ENCODE data around the gene CPED1. TPM values are rescaled to one million over a fixed set of nuclear protein-coding genes. Genes with fewer than 3 reads are reported as not detected.
A peak's percentile ranks its signal among the peaks of the same experiment; 100 is the strongest.

CPED1 gene
- total and polyA plus RNA-seq, 9 donors, result 6.6 to 26.6 (median 10.8) TPM

DNA sequence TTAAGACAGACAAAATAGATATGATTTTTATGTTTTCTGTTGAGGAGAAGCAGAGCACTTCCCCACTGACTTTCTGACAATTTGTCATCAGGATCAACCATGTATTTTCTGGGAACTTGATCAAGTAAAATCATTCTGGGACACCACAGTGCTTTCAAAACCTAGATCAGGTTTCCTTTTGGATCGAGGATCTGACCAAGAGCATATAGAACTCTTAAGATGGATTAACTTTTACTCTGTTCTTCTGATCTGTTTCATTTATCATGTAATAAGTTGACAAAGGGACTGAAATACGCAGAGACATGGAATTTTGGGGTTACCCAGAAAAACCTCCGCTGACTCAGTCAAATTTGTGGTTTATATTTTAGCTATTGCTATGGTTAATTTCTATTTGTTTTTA lies 204.3 kb downstream of the CPED1 start:
- H3K36me3 ChIP-seq (ENCODE audit: control insufficient read depth, insufficient read depth, low read length), result no peaks in the 10 kb centered on the region
- no peaks in the 10 kb centered on the region for H3K4me1 ChIP-seq (ENCODE audit: control insufficient read depth, insufficient read depth, low read length)
- no peaks in the 10 kb centered on the region for H3K9me3 ChIP-seq (replicated peaks; ENCODE audit: control insufficient read depth, low read depth, low read length)
- WGBS (ENCODE audit: insufficient coverage), result no CpG with 5 or more reads among the region's 3 CpGs
- no peak overlapping the region for H3K4me3 ChIP-seq (ENCODE audit: low read length)
- H3K27ac ChIP-seq (ENCODE audit: low read length), result no peak overlapping the region
- no peak for DNase-seq
- no peaks in the 10 kb centered on the region for H3K27me3 ChIP-seq (ENCODE audit: control insufficient read depth, insufficient read depth, low read length)

DNA sequence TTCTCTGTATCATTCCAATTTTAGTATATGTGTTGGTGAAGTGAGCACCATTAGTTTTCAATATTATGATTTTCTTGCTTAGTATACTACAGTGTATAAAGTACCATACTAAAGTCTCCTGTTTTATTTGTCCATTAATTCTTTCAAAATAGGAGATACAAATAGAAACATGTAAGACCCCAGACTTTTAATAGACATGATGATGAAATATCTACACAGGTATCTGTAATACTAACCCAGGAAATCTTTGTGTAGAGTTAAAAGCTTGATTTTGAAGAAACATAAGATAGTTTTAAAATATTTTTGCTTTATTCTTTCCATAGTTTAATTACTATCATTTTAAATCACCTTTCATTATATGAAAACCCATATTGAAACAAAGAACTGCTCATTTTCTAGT lies 206.5 kb downstream of the CPED1 start:
- Histone ChIP-seq H3K36me3 (ENCODE audit: control insufficient read depth, insufficient read depth, low read length) (no peaks in the 10 kb centered on the region), H3K4me3 (ENCODE audit: low read length) (no peak overlapping the region), H3K27me3 (ENCODE audit: control insufficient read depth, insufficient read depth, low read length) (no peaks in the 10 kb centered on the region), H3K4me1 (ENCODE audit: control insufficient read depth, insufficient read depth, low read length) (no peaks in the 10 kb centered on the region), H3K27ac (ENCODE audit: low read length) (no peak overlapping the region), H3K9me3 (replicated peaks; ENCODE audit: control insufficient read depth, low read depth, low read length) (no peaks in the 10 kb centered on the region)
- no peak for DNase-seq

DNA sequence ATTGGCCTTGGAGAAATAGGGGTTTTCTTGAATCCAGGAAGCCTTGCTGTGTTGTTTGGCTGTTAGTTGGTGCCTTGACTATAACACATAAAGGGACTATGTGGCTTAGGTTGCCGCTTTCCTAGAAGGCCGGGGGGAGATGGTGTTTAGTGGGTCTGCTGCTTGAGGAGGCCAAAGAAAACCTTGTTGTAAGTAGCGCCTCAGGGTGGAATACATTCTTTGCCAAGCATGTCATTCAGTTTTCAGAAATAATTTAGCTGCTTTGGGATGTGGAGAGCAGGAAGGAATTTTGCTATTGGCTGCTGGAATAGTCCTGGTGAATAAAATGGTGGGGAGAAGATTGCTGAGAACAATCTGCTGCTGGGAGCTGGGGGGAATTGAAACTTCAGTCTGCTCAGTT lies 207.4 kb downstream of the CPED1 start:
- Histone ChIP-seq H3K9me3 (replicated peaks; ENCODE audit: control insufficient read depth, low read depth, low read length) (no peaks in the 10 kb centered on the region), H3K4me3 (ENCODE audit: low read length) (no peak overlapping the region), H3K36me3 (ENCODE audit: control insufficient read depth, insufficient read depth, low read length) (no peaks in the 10 kb centered on the region), H3K27ac (ENCODE audit: low read length) (no peak overlapping the region), H3K4me1 (ENCODE audit: control insufficient read depth, insufficient read depth, low read length) (no peaks in the 10 kb centered on the region), H3K27me3 (ENCODE audit: control insufficient read depth, insufficient read depth, low read length) (no peaks in the 10 kb centered on the region)
- peak; percentile 43 for DNase-seq
- WGBS (ENCODE audit: insufficient coverage), result 47% methylated on average over 3 of the region's 3 CpGs

DNA sequence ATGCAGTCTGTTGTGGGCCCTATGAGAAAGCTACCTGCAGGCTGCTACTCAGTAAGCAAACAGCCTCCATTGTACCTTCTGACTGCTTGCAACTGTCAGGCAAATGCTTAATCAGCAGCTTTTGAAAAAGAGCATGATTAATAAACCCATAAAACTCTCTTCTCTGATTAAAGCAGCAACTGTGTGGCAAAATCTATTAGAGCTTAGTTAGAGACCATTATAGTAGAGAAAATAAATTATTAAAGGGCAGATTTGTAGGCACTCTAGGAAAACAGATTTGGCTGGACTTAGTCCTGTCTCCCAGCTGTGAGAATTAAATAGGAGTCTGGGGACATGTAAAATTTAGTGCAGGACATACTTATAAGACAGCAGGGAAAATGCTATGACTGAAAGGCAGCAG lies 207.8 kb downstream of the CPED1 start:
- peak; percentile 56 for DNase-seq
- Histone ChIP-seq H3K27me3 (ENCODE audit: control insufficient read depth, insufficient read depth, low read length) (no peaks in the 10 kb centered on the region), H3K36me3 (ENCODE audit: control insufficient read depth, insufficient read depth, low read length) (no peaks in the 10 kb centered on the region), H3K9me3 (replicated peaks; ENCODE audit: control insufficient read depth, low read depth, low read length) (no peaks in the 10 kb centered on the region), H3K27ac (ENCODE audit: low read length) (no peak overlapping the region), H3K4me1 (ENCODE audit: control insufficient read depth, insufficient read depth, low read length) (no peaks in the 10 kb centered on the region), H3K4me3 (ENCODE audit: low read length) (no peak overlapping the region)

DNA sequence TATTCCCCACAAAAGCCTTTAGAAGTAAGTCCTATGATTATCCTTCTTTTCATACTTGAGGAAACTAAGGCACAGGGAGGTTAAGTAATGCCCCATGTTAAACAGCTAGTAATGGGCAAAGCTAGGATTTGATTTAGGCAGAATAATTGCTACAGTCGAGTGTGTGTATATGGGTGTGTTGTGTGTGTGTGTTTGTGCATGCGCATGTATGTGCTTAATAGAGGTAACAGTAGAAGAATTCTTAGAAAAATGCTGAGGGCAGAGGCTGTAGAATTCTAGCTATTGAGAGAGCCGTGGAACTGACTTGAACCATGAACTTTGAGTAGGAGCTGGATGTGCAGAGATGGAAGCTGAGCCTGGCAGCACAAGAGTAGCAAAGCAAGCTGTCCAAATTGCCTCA lies 208.9 kb downstream of the CPED1 start:
- H3K4me1 ChIP-seq (ENCODE audit: control insufficient read depth, insufficient read depth, low read length), result no peaks in the 10 kb centered on the region
- H3K27me3 ChIP-seq (ENCODE audit: control insufficient read depth, insufficient read depth, low read length), result no peaks in the 10 kb centered on the region
- H3K36me3 ChIP-seq (ENCODE audit: control insufficient read depth, insufficient read depth, low read length), result no peaks in the 10 kb centered on the region
- 91% methylated on average over 3 of the region's 3 CpGs for WGBS (ENCODE audit: insufficient coverage)
- no peak overlapping the region for H3K4me3 ChIP-seq (ENCODE audit: low read length)
- no peak for DNase-seq
- no peaks in the 10 kb centered on the region for H3K9me3 ChIP-seq (replicated peaks; ENCODE audit: control insufficient read depth, low read depth, low read length)
- no peak overlapping the region for H3K27ac ChIP-seq (ENCODE audit: low read length)

DNA sequence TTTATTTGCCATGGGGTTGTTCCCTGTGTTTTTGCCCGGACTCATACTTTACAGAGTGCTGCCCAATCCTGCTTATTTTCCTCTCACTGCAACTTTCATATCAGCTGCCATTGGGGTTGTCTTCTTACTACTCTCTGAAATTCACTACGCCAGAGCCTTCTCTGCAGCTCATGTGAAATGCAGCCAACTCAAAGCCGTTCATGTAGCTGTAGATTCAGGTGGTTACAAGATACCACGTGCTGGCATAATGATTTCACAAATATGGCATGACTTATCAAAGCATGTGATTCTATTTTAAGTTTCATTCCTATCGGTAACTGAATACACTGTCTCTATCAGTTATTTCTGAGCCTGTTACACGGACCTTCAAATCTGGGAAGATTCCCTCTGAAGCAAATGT lies 210.0 kb downstream of the CPED1 start:
- H3K27me3 ChIP-seq (ENCODE audit: control insufficient read depth, insufficient read depth, low read length), result no peaks in the 10 kb centered on the region
- H3K4me3 ChIP-seq (ENCODE audit: low read length), result no peak overlapping the region
- no peaks in the 10 kb centered on the region for H3K36me3 ChIP-seq (ENCODE audit: control insufficient read depth, insufficient read depth, low read length)
- no peaks in the 10 kb centered on the region for H3K9me3 ChIP-seq (replicated peaks; ENCODE audit: control insufficient read depth, low read depth, low read length)
- H3K27ac ChIP-seq (ENCODE audit: low read length), result no peak overlapping the region
- DNase-seq, result no peak
- no peaks in the 10 kb centered on the region for H3K4me1 ChIP-seq (ENCODE audit: control insufficient read depth, insufficient read depth, low read length)
- WGBS (ENCODE audit: insufficient coverage), result 88% methylated on average over 1 of the region's 6 CpGs

DNA sequence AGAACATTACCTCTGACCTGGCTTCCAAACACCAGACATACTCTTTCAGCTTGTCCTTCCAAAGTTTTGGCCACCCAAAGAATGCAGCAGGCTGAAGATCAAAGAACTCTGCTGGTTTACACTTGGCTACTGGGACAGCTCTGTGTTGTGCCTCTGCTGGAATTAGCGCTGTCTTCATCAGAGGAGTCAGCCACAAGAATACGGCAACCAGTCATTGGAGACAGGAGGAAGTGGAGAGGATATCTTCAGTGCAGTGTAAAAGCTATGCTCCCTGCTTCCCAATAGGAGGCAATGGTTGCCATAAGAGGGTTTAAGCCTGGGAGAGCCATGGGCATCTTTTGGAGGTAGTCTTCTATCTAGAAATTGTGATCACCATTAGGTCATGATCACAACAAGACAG lies 213.6 kb downstream of the CPED1 start:
- H3K4me1 ChIP-seq (ENCODE audit: control insufficient read depth, insufficient read depth, low read length), result no peaks in the 10 kb centered on the region
- H3K36me3 ChIP-seq (ENCODE audit: control insufficient read depth, insufficient read depth, low read length), result no peaks in the 10 kb centered on the region
- no peak for DNase-seq
- H3K9me3 ChIP-seq (replicated peaks; ENCODE audit: control insufficient read depth, low read depth, low read length), result no peaks in the 10 kb centered on the region
- H3K27me3 ChIP-seq (ENCODE audit: control insufficient read depth, insufficient read depth, low read length), result no peaks in the 10 kb centered on the region
- H3K27ac ChIP-seq (ENCODE audit: low read length), result no peak overlapping the region
- no peak overlapping the region for H3K4me3 ChIP-seq (ENCODE audit: low read length)
- WGBS (ENCODE audit: insufficient coverage), result 100% methylated on average over 1 of the region's 2 CpGs

DNA sequence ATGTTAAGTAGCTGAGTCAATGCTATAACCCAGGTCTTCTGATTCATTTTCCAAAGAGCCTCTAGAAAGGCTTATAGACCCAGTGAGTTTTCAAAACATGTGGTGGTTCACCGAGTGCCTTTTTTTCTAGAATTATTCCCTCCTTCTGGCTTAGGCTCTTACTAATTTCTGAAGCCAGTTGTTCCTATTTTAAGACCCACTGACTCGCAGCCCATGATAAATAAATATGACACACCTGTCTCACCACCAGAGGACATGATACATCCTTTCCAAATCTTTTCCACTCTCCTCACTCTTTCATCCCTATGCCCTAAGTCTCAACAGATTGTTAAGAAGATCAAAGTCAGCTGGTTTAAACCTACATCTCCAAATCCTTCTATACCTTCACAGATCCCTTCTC lies 214.3 kb downstream of the CPED1 start:
- no peaks in the 10 kb centered on the region for H3K27me3 ChIP-seq (ENCODE audit: control insufficient read depth, insufficient read depth, low read length)
- no peak overlapping the region for H3K27ac ChIP-seq (ENCODE audit: low read length)
- H3K4me3 ChIP-seq (ENCODE audit: low read length), result no peak overlapping the region
- H3K4me1 ChIP-seq (ENCODE audit: control insufficient read depth, insufficient read depth, low read length), result no peaks in the 10 kb centered on the region
- H3K9me3 ChIP-seq (replicated peaks; ENCODE audit: control insufficient read depth, low read depth, low read length), result no peaks in the 10 kb centered on the region
- H3K36me3 ChIP-seq (ENCODE audit: control insufficient read depth, insufficient read depth, low read length), result no peaks in the 10 kb centered on the region
- WGBS (ENCODE audit: insufficient coverage), result 79% methylated on average over 2 of the region's 2 CpGs
- no peak for DNase-seq

DNA sequence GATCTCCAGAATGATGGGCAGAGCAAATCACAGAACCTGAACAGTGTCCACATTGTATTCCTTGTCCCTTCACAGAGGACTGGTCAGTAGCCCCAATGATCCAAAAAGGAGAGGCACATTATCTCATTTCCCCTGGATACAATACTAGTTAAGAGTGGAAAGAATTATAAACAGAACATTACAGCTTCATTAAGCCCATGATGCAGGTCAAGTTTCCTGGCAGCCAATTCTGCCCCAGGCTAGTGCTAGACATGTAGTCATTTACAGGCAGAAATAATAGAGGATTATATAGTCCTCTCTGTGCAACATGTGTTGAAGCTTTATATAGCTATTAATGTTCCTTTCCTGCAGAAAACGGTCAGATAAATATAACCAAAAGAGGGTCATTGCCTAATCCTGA lies 216.0 kb downstream of the CPED1 start:
- DNase-seq, result peak; percentile 59
- no peaks in the 10 kb centered on the region for H3K4me1 ChIP-seq (ENCODE audit: control insufficient read depth, insufficient read depth, low read length)
- WGBS (ENCODE audit: insufficient coverage), result no CpG with 5 or more reads among the region's 1 CpG

DNA sequence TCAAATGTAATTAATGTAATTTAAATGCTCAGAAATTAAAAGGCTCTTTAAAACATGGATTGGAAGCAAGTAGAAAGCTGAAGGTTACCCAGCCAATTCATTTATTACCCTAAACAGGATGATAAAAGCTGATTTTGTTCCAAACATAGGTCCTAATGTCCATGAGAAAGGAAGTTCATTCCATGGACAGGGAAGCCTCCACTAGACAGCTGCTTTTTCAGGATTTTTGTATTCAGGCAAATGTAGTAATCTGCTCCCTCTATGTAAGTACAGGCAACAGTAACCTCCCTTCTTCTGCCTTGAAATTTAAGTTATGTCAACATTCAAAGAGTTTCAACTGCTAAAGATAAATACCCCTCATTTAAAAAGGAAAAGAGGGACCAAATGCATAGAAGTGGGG lies 217.3 kb downstream of the CPED1 start:
- no peak overlapping the region for H3K27ac ChIP-seq (ENCODE audit: low read length)
- no peaks in the 10 kb centered on the region for H3K36me3 ChIP-seq (ENCODE audit: control insufficient read depth, insufficient read depth, low read length)
- H3K4me3 ChIP-seq (ENCODE audit: low read length), result no peak overlapping the region
- H3K27me3 ChIP-seq (ENCODE audit: control insufficient read depth, insufficient read depth, low read length), result no peaks in the 10 kb centered on the region
- H3K4me1 ChIP-seq (ENCODE audit: control insufficient read depth, insufficient read depth, low read length), result no peaks in the 10 kb centered on the region
- H3K9me3 ChIP-seq (replicated peaks; ENCODE audit: control insufficient read depth, low read depth, low read length), result no peaks in the 10 kb centered on the region
- DNase-seq, result no peak

More for the DNA sequence above, 216.0 kb downstream of the CPED1 start:
- no peaks in the 10 kb centered on the region for H3K36me3 ChIP-seq (ENCODE audit: control insufficient read depth, insufficient read depth, low read length)
- no peaks in the 10 kb centered on the region for H3K9me3 ChIP-seq (replicated peaks; ENCODE audit: control insufficient read depth, low read depth, low read length)
- H3K4me3 ChIP-seq (ENCODE audit: low read length), result no peak overlapping the region
- no peak overlapping the region for H3K27ac ChIP-seq (ENCODE audit: low read length)
- no peaks in the 10 kb centered on the region for H3K27me3 ChIP-seq (ENCODE audit: control insufficient read depth, insufficient read depth, low read length)

DNA sequence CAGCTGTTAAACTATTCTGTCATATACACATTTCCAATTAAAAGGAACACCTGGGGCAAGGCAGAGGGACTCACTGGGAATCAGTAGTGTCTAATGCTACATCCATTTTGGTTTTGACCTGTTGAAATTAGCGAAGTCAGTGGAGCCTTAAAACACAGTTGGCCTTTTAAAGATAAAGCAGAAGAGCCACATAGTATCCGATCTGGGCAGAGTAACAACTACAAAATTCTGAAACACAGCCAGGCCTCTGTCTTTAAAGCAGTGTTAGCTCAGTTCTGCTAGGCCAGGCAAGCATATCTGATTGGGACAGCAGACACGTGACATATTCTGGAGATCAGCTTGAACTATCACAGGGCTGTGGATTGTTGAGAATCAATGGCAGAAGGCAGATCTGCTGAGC lies 222.7 kb downstream of the CPED1 start:
- no peaks in the 10 kb centered on the region for H3K9me3 ChIP-seq (replicated peaks; ENCODE audit: control insufficient read depth, low read depth, low read length)
- peak; percentile 16 for DNase-seq
- no peaks in the 10 kb centered on the region for H3K36me3 ChIP-seq (ENCODE audit: control insufficient read depth, insufficient read depth, low read length)
- no peak overlapping the region for H3K4me3 ChIP-seq (ENCODE audit: low read length)
- H3K27ac ChIP-seq (ENCODE audit: low read length), result no peak overlapping the region
- H3K4me1 ChIP-seq (ENCODE audit: control insufficient read depth, insufficient read depth, low read length), result no peaks in the 10 kb centered on the region
- no peaks in the 10 kb centered on the region for H3K27me3 ChIP-seq (ENCODE audit: control insufficient read depth, insufficient read depth, low read length)
- 63% methylated on average over 3 of the region's 3 CpGs for WGBS (ENCODE audit: insufficient coverage)
